PC-3 (cell line): Measurements from ENCODE around the gene GSX2.

Source experiments
- EZH2 ChIP-seq: fragments of 300-600 bp; sonication (generic); IDR thresholded peaks from one replicate; pipeline ENCODE4 v1.6.1; 2017; ENCODE audit warnings: antibody characterized with exemption, mild to moderate bottlenecking, low read length; ENCODE audit not compliant: unreplicated experiment
- EZH2phosphoT487 ChIP-seq: fragments of 300-600 bp; sonication (generic); IDR thresholded peaks from 2 replicates; pipeline ENCODE4 v1.6.1; 2018; ENCODE audit warnings: mild to moderate bottlenecking, antibody characterized with exemption, low read length, borderline replicate concordance
- TF ChIP-seq, protein P1 (sequence below): fragments of 300-600 bp; sonication (generic); conservative IDR thresholded peaks from 2 replicates; pipeline ENCODE4 v1.5.1; 2017; ENCODE audit warnings: antibody characterized with exemption, low read depth, mild to moderate bottlenecking, low read length

GRCh38 chr4:54091637-54092404, 8.1 kb upstream of the GSX2 start:
- TF ChIP-seq, protein P1, sequence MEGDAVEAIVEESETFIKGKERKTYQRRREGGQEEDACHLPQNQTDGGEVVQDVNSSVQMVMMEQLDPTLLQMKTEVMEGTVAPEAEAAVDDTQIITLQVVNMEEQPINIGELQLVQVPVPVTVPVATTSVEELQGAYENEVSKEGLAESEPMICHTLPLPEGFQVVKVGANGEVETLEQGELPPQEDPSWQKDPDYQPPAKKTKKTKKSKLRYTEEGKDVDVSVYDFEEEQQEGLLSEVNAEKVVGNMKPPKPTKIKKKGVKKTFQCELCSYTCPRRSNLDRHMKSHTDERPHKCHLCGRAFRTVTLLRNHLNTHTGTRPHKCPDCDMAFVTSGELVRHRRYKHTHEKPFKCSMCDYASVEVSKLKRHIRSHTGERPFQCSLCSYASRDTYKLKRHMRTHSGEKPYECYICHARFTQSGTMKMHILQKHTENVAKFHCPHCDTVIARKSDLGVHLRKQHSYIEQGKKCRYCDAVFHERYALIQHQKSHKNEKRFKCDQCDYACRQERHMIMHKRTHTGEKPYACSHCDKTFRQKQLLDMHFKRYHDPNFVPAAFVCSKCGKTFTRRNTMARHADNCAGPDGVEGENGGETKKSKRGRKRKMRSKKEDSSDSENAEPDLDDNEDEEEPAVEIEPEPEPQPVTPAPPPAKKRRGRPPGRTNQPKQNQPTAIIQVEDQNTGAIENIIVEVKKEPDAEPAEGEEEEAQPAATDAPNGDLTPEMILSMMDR: no peak
- no peak for TF ChIP-seq EZH2
- TF ChIP-seq EZH2phosphoT487: no peak
